Measurements from ENCODE around the gene WDR45B. TPM values are rescaled to one million over a fixed set of nuclear protein-coding genes. Genes with fewer than 3 reads are reported as not detected.

The WDR45B gene
- total RNA-seq, 1 experiment from 2014 or later, result 96.5 TPM

DNA sequence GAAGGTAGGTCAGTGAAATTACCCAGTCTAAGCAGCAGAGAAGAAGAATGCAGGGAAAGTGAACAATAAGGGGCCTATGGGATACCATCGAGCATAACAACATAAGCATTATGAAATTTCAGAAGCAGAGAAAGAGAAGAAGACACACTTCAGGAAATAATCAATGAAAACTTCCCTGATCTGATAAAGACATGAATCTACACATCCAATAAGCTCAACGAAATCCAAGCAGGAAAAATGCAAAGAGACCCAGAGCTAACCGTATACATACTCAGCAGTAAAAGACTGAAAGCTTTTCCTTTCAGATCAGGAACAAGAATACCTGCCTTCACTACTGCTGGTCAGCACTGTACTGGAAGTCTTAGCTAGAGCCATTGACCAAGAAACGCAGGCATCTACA is 38.6 kb downstream of the WDR45B start (continued):
- TF ChIP-seq, protein P1, sequence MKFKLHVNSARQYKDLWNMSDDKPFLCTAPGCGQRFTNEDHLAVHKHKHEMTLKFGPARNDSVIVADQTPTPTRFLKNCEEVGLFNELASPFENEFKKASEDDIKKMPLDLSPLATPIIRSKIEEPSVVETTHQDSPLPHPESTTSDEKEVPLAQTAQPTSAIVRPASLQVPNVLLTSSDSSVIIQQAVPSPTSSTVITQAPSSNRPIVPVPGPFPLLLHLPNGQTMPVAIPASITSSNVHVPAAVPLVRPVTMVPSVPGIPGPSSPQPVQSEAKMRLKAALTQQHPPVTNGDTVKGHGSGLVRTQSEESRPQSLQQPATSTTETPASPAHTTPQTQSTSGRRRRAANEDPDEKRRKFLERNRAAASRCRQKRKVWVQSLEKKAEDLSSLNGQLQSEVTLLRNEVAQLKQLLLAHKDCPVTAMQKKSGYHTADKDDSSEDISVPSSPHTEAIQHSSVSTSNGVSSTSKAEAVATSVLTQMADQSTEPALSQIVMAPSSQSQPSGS (CRISPR knock-in tag; IDR thresholded peaks at IDR 0.05; ENCODE audit: borderline replicate concordance, low read depth), result no peak
- TF ChIP-seq USF2 (CRISPR knock-in tag; IDR thresholded peaks at IDR 0.05), result no peak
- no peak for TF ChIP-seq TP53 (CRISPR knock-in tag; IDR thresholded peaks at IDR 0.05)
- no peak for TF ChIP-seq SMAD4 (CRISPR knock-in tag; IDR thresholded peaks at IDR 0.05)

- Mint-ChIP-seq H3K36me3 (peaks cover 55% of the 10 kb centered on the region), H3K4me1 (peaks cover 7% of the 10 kb centered on the region), H3K4me3 (no peak overlapping the region), H3K27ac (peak overlapping the region; percentile 2; the same call in 1 of the 2 replicates), H3K27me3 (ENCODE audit: low read depth) (no peaks in the 10 kb centered on the region), H3K9me3 (no peaks in the 10 kb centered on the region)
- no peak for ATAC-seq
- POLR2A ChIA-PET, result no interaction called here
- DNase-seq (ENCODE audit: low spot score), result no peak
- CTCF ChIA-PET, result interaction anchor here (0.6 to 1.0 kb wide), 2 partner anchors 9 to 87 kb away, joined by 3 read pairs; no protein-coding TSS in a partner anchor
- TF ChIP-seq E2F1 (CRISPR knock-in tag; IDR thresholded peaks at IDR 0.05) (no peak), IRF2 (CRISPR knock-in tag; IDR thresholded peaks at IDR 0.05; ENCODE audit: borderline replicate concordance, low read depth) (no peak), ERG (CRISPR knock-in tag; IDR thresholded peaks at IDR 0.05) (no peak), FOXK1 (CRISPR knock-in tag; IDR thresholded peaks at IDR 0.05) (no peak), PRDM15 (CRISPR knock-in tag; IDR thresholded peaks at IDR 0.05) (no peak), SMAD3 (CRISPR knock-in tag; IDR thresholded peaks at IDR 0.05; ENCODE audit: borderline replicate concordance) (no peak), ZNF121 (CRISPR knock-in tag; IDR thresholded peaks at IDR 0.05) (no peak), SMAD4 (CRISPR knock-in tag; IDR thresholded peaks at IDR 0.05) (no peak), ZNF423 (CRISPR knock-in tag; IDR thresholded peaks at IDR 0.05) (no peak), SP1 (CRISPR knock-in tag; conservative IDR thresholded peaks at IDR 0.05) (no peak)
- TF ChIP-seq, protein P2, sequence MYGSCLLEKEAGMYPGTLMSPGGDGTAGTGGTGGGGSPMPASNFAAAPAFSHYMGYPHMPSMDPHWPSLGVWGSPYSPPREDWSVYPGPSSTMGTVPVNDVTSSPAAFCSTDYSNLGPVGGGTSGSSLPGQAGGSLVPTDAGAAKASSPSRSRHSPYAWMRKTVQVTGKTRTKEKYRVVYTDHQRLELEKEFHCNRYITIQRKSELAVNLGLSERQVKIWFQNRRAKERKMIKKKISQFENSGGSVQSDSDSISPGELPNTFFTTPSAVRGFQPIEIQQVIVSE (CRISPR knock-in tag; IDR thresholded peaks at IDR 0.05; ENCODE audit: borderline replicate concordance), result no peak
- TF ChIP-seq, protein P3, sequence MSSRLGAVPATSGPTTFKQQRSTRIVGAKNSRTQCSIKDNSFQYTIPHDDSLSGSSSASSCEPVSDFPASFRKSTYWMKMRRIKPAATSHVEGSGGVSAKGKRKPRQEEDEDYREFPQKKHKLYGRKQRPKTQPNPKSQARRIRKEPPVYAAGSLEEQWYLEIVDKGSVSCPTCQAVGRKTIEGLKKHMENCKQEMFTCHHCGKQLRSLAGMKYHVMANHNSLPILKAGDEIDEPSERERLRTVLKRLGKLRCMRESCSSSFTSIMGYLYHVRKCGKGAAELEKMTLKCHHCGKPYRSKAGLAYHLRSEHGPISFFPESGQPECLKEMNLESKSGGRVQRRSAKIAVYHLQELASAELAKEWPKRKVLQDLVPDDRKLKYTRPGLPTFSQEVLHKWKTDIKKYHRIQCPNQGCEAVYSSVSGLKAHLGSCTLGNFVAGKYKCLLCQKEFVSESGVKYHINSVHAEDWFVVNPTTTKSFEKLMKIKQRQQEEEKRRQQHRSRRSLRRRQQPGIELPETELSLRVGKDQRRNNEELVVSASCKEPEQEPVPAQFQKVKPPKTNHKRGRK (CRISPR knock-in tag; IDR thresholded peaks at IDR 0.05; ENCODE audit: borderline replicate concordance), result no peak
- TF ChIP-seq, protein P4, sequence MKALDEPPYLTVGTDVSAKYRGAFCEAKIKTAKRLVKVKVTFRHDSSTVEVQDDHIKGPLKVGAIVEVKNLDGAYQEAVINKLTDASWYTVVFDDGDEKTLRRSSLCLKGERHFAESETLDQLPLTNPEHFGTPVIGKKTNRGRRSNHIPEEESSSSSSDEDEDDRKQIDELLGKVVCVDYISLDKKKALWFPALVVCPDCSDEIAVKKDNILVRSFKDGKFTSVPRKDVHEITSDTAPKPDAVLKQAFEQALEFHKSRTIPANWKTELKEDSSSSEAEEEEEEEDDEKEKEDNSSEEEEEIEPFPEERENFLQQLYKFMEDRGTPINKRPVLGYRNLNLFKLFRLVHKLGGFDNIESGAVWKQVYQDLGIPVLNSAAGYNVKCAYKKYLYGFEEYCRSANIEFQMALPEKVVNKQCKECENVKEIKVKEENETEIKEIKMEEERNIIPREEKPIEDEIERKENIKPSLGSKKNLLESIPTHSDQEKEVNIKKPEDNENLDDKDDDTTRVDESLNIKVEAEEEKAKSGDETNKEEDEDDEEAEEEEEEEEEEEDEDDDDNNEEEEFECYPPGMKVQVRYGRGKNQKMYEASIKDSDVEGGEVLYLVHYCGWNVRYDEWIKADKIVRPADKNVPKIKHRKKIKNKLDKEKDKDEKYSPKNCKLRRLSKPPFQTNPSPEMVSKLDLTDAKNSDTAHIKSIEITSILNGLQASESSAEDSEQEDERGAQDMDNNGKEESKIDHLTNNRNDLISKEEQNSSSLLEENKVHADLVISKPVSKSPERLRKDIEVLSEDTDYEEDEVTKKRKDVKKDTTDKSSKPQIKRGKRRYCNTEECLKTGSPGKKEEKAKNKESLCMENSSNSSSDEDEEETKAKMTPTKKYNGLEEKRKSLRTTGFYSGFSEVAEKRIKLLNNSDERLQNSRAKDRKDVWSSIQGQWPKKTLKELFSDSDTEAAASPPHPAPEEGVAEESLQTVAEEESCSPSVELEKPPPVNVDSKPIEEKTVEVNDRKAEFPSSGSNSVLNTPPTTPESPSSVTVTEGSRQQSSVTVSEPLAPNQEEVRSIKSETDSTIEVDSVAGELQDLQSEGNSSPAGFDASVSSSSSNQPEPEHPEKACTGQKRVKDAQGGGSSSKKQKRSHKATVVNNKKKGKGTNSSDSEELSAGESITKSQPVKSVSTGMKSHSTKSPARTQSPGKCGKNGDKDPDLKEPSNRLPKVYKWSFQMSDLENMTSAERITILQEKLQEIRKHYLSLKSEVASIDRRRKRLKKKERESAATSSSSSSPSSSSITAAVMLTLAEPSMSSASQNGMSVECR (CRISPR knock-in tag; IDR thresholded peaks at IDR 0.05; ENCODE audit: borderline replicate concordance), result no peak
- TF ChIP-seq, protein P5, sequence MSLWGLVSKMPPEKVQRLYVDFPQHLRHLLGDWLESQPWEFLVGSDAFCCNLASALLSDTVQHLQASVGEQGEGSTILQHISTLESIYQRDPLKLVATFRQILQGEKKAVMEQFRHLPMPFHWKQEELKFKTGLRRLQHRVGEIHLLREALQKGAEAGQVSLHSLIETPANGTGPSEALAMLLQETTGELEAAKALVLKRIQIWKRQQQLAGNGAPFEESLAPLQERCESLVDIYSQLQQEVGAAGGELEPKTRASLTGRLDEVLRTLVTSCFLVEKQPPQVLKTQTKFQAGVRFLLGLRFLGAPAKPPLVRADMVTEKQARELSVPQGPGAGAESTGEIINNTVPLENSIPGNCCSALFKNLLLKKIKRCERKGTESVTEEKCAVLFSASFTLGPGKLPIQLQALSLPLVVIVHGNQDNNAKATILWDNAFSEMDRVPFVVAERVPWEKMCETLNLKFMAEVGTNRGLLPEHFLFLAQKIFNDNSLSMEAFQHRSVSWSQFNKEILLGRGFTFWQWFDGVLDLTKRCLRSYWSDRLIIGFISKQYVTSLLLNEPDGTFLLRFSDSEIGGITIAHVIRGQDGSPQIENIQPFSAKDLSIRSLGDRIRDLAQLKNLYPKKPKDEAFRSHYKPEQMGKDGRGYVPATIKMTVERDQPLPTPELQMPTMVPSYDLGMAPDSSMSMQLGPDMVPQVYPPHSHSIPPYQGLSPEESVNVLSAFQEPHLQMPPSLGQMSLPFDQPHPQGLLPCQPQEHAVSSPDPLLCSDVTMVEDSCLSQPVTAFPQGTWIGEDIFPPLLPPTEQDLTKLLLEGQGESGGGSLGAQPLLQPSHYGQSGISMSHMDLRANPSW (CRISPR knock-in tag; conservative IDR thresholded peaks at IDR 0.05; ENCODE audit: low read depth), result no peak
These were observed 39.4 kb downstream of the WDR45B start for GRCh38 chr17:82608816-82609215.
